Stimulated activated naive CD8-positive, alpha-beta T cell treated with anti-CD3 and anti-CD28 coated beads, Interleukin-15, Interleukin-2, amounts not matched to agents 100 ng/mL and 50 ng/mL, for 24 hours (primary cell): ENCODE data around the gene CDK3.

Experiments
- H3K27ac Mint-ChIP-seq: one replicate; pipeline ENCODE4 v1.8.0; 2021; ENCODE audit warnings: mild to moderate bottlenecking, mixed read lengths
- H3K27me3 Mint-ChIP-seq: one replicate; pipeline ENCODE4 v1.8.0; 2021; ENCODE audit warnings: mixed read lengths
- H3K36me3 Mint-ChIP-seq: one replicate; pipeline ENCODE4 v1.8.0; 2021; ENCODE audit warnings: low read depth, mixed read lengths
- H3K4me1 Mint-ChIP-seq: one replicate; pipeline ENCODE4 v1.8.0; 2021; ENCODE audit warnings: low read depth, mixed read lengths
- H3K4me3 Mint-ChIP-seq: one replicate; pipeline ENCODE4 v1.8.0; 2021; ENCODE audit warnings: mild to moderate bottlenecking, mixed read lengths
- H3K9me3 Mint-ChIP-seq: one replicate; pipeline ENCODE4 v1.8.0; 2021; ENCODE audit warnings: mixed read lengths

The CDK3 gene

DNA sequence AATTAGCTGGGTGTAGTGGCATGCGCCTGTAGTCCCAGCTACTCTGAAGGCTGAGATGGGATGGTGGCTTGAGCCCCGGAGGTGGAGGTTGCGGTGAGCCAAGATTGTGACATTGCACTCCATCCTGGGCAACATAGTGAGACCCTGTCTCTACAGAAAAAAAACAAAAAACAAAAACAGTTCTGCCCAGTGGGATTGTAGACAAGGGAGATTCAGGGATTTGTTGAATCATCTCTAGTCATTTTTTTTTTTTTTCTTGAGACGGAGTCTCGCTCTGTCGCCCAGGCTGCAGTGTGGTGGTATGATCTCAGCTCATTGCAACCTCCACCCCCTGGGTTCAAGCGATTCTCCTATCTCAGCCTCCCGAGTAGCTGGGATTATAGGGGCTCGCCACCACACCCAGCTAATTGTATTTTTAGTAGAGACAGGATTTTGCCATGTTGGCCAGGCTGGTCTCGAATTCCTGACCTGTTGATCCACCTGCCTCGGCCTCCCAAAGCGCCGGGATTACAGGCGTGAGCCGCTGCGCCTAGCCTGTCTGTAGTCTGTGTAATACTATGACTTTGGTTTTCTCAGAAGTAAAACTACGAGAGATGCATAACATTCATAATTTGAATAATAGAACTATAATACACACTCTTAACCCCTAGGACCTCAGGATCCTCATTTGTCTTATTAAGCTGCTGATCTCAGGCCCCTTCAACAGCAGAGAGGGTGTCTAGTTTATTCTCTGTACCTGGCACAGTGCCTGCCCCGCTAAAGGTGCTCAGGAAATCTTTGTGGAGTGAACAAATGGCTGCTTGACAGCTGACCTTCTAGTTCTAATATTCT lies 20.3 kb upstream of the CDK3 start:
- Mint-ChIP-seq H3K36me3 (peaks cover 5% of the 10 kb centered on the region), H3K4me3 (peak overlapping the region; percentile 96), H3K27me3 (no peaks in the 10 kb centered on the region), H3K27ac (peak overlapping the region; percentile 99), H3K9me3 (no peaks in the 10 kb centered on the region), H3K4me1 (peaks cover 44% of the 10 kb centered on the region)

DNA sequence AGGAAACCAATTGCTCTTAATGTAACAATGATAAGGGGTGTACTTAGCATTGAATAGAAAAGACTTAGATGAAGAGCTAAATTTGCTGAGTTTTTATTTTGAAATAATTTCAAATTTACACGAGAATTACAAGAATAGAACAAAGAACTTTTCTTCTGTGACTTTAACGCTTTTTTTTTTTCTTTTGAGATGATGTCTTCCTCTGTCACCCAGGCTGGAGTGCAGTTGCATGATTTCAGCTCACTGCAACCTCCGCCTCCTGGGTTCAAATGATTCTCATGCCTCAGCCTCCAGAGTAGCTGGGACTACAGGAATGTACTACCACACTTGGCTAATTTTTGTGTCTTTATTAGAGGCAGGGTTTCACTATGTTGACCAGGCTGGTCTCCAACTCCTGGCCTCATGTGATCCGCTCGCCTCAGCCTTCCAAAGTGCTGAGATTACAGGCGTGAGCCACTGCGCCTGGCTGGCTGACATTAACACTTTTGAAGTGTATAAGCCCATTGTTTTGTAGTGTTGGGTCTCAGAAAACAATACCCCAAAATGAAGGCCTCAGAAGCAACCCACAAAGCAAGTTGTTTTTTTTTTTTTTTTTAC lies 19.5 kb upstream of the CDK3 start:
- H3K4me3 Mint-ChIP-seq, result peak overlapping the region; percentile 96
- H3K9me3 Mint-ChIP-seq, result no peaks in the 10 kb centered on the region
- no peaks in the 10 kb centered on the region for H3K27me3 Mint-ChIP-seq
- H3K4me1 Mint-ChIP-seq, result peaks cover 37% of the 10 kb centered on the region
- H3K27ac Mint-ChIP-seq, result peak overlapping the region; percentile 99
- peaks cover 5% of the 10 kb centered on the region for H3K36me3 Mint-ChIP-seq

- H3K4me3 Mint-ChIP-seq, result no peak overlapping the region
- H3K27ac Mint-ChIP-seq, result no peak overlapping the region
- peaks cover 16% of the 10 kb centered on the region for H3K4me1 Mint-ChIP-seq
- H3K27me3 Mint-ChIP-seq, result no peaks in the 10 kb centered on the region
- no peaks in the 10 kb centered on the region for H3K36me3 Mint-ChIP-seq
- no peaks in the 10 kb centered on the region for H3K9me3 Mint-ChIP-seq
Observed at GRCh38 chr17:75983501-75984181, 17.0 kb upstream of the CDK3 start.

- H3K36me3 Mint-ChIP-seq, result no peaks in the 10 kb centered on the region
- no peak overlapping the region for H3K27ac Mint-ChIP-seq
- H3K9me3 Mint-ChIP-seq, result no peaks in the 10 kb centered on the region
- H3K27me3 Mint-ChIP-seq, result no peaks in the 10 kb centered on the region
- H3K4me3 Mint-ChIP-seq, result no peak overlapping the region
- peaks cover 6% of the 10 kb centered on the region for H3K4me1 Mint-ChIP-seq
Observed at GRCh38 chr17:75985986-75986385, 14.7 kb upstream of the CDK3 start.

DNA sequence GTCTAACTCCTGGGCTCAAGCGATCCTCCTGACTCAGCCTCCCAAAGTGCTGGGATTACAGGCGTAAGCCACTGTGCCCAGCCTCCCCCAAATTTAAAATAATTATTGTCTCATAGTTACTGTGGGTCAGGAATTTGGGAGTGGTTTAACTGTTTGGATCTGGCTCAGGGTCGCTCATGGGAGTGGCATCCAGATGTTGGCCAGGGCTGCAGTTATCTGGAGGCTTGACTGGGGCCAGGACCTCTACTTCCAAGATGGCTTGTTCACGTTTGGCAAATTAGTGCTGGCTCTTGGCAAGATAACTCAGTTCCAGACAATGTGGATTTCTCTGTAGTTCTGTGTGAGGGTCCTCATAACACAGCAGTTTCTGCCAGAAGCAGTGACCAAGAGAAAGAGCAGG lies 13.6 kb upstream of the CDK3 start:
- Mint-ChIP-seq H3K27ac (no peak overlapping the region), H3K4me1 (peaks cover 4% of the 10 kb centered on the region), H3K4me3 (no peak overlapping the region), H3K9me3 (no peaks in the 10 kb centered on the region), H3K27me3 (no peaks in the 10 kb centered on the region), H3K36me3 (peaks cover 4% of the 10 kb centered on the region)

DNA sequence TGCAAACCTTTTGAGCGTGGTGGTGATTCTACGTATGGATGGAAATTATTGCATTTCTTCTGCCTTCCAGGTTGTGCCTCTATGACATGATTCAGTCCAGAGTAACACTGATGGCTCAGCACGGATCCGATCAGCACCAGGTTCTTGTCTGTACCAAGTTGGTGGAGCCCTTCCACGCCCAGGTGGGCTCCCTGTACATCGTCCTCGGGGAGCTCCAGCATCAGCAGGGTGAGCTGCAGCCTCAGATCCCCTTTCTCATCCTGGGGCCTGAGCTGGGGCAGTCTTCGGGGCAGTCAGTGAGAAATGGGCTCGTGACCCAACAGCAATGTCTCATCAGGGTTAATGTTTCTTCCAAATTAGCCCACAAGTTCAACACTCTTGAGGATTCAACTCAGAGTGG lies 9.3 kb upstream of the CDK3 start:
- Mint-ChIP-seq H3K9me3 (no peaks in the 10 kb centered on the region), H3K36me3 (peaks cover 8% of the 10 kb centered on the region), H3K4me3 (no peak overlapping the region), H3K4me1 (peaks cover under 1% of the 10 kb centered on the region), H3K27ac (no peak overlapping the region), H3K27me3 (no peaks in the 10 kb centered on the region)

GRCh38 chr17:75994802-75995370 lies 5.8 kb upstream of the CDK3 start:
- Mint-ChIP-seq H3K36me3 (peaks cover 8% of the 10 kb centered on the region), H3K9me3 (no peaks in the 10 kb centered on the region), H3K4me3 (no peak overlapping the region), H3K4me1 (peaks cover 15% of the 10 kb centered on the region), H3K27ac (no peak overlapping the region), H3K27me3 (no peaks in the 10 kb centered on the region)

GRCh38 chr17:75995385-75995925 lies 5.2 kb upstream of the CDK3 start:
- Mint-ChIP-seq H3K27ac (no peak overlapping the region), H3K36me3 (peaks cover 8% of the 10 kb centered on the region)

DNA sequence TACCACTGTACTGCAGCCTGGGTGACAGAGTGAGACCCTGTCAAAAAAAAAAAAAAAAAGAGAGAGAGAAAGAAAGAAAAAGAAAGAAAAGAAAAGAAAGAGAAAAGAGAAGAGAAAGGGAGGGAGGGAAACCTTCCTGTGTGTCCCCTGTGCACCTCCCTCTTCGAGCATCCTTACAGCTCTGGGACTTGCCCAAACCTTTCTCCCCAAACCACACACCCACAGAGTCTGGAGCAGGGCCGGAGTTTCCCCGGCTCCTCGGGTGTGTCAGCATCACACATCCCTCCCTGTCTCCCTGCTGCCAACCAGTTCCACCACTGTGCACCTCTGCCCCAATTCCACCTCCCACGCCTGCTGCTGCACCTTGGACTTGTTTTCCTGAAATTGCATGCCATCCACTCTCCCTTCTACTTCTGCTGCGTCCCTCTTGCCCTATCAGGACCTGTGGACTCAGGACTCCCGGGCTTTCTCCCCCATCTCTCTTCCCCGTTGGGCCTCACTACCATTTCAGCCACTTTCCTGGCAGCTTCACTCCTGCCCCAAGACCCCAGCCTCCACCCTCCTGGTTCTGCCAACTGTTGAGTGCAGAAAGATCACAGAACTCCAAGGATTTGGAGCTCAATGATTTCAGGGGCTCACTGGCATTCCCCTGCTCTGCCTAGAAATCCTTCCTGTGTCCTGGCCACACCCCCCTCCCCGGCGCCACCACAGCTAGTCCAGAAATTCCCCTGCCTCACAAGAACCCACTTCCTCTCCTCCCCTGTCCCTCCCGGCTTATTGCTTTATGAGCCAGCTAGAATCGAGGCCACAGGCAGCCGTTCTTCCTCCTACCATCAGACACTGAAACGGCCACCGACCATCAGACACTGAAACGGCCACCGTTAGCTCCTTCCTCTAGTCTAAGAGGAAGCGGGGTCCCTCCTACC lies 3.7 kb upstream of the CDK3 start:
- H3K4me3 Mint-ChIP-seq, result peak overlapping the region; percentile 24
- H3K27me3 Mint-ChIP-seq, result no peaks in the 10 kb centered on the region
- peak overlapping the region; percentile 61 for H3K27ac Mint-ChIP-seq
- peaks cover 15% of the 10 kb centered on the region for H3K4me1 Mint-ChIP-seq
- H3K36me3 Mint-ChIP-seq, result peaks cover 5% of the 10 kb centered on the region
- no peaks in the 10 kb centered on the region for H3K9me3 Mint-ChIP-seq

More at GRCh38 chr17:75995385-75995925, 5.2 kb upstream of the CDK3 start:
- no peaks in the 10 kb centered on the region for H3K9me3 Mint-ChIP-seq
- H3K27me3 Mint-ChIP-seq, result no peaks in the 10 kb centered on the region
- no peak overlapping the region for H3K4me3 Mint-ChIP-seq
- peaks cover 15% of the 10 kb centered on the region for H3K4me1 Mint-ChIP-seq

- Mint-ChIP-seq H3K4me3 (no peak overlapping the region), H3K36me3 (peaks cover 2% of the 10 kb centered on the region), H3K27ac (no peak overlapping the region), H3K27me3 (no peaks in the 10 kb centered on the region), H3K9me3 (no peaks in the 10 kb centered on the region), H3K4me1 (peaks cover 15% of the 10 kb centered on the region)
Observed at GRCh38 chr17:75998327-75998795, 2.3 kb upstream of the CDK3 start.

DNA sequence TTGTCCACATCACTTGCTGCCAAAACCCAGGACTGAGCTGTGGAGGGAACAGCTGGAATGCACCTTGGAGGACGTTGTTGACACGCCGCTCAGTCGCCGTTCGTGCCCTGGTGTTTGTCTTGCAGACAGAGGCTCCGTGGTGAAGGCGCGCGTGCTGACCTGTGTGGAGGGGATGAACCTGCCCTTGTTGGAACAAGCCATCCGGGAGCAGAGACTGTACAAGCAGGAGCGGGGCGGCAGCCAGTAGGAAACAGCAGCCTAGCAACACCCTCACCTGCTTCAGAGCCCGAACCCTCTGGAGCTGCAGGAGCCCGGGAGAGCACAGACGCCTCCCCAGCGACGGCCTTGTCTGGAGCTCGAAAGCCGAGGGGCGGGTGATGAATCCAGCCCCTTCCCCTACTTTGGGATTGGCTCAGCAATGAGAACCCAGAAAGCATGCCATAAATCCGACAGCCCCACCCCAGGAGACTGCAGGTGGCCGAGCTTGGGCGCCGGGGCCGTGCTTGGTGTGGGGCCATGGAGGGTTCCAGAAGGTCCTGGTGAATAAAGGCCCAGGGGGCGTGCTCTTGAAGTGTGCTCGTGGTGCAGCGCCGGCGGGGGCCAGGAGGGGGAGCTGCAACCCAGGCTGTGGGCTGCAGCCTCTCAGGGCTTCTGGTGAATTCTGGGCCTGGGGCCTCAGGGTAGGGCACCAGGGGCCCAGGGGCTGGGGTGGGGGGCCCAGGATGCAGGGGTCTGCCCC lies 470 bp upstream of the CDK3 start:
- H3K36me3 Mint-ChIP-seq, result no peaks in the 10 kb centered on the region
- no peak overlapping the region for H3K27ac Mint-ChIP-seq

DNA sequence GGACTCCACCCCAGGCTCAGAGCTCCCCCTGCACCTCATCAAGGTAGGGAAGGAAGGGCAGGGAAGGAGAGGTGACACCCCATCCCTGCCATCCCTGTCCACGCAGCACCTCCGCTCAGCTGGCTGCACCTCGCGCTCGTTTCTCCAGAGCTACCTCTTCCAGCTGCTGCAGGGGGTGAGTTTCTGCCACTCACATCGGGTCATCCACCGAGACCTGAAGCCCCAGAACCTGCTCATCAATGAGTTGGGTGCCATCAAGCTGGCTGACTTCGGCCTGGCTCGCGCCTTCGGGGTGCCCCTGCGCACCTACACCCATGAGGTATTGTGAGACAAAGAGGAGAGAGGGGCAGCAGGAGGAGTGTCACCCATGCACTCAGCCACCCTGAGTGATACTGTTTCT lies 1.4 kb downstream of the CDK3 start:
- Mint-ChIP-seq H3K27ac (no peak overlapping the region), H3K36me3 (no peaks in the 10 kb centered on the region), H3K9me3 (no peaks in the 10 kb centered on the region), H3K4me3 (no peak overlapping the region), H3K4me1 (peaks cover 7% of the 10 kb centered on the region), H3K27me3 (no peaks in the 10 kb centered on the region)

More for the DNA sequence above, 470 bp upstream of the CDK3 start:
- H3K9me3 Mint-ChIP-seq, result no peaks in the 10 kb centered on the region
- H3K4me1 Mint-ChIP-seq, result peaks cover 15% of the 10 kb centered on the region
- no peak overlapping the region for H3K4me3 Mint-ChIP-seq
- no peaks in the 10 kb centered on the region for H3K27me3 Mint-ChIP-seq

GRCh38 chr17:76003915-76004314 lies 3.3 kb downstream of the CDK3 start:
- Mint-ChIP-seq H3K4me3 (no peak overlapping the region), H3K9me3 (no peaks in the 10 kb centered on the region), H3K4me1 (no peaks in the 10 kb centered on the region), H3K27ac (no peak overlapping the region), H3K27me3 (no peaks in the 10 kb centered on the region), H3K36me3 (no peaks in the 10 kb centered on the region)
